ENCODE data around the gene JAZF1.

- TF ChIP-seq EZH2 (IDR thresholded peaks at IDR 0.05; ENCODE audit: borderline replicate concordance) (no peak), CTCF (IDR thresholded peaks at IDR 0.05; ENCODE audit: poor library complexity) (no peak), EZH2phosphoT487 (IDR thresholded peaks at IDR 0.05; ENCODE audit: low read depth, severe bottlenecking, unreplicated experiment) (no peak)
These were observed 340.3 kb downstream of the JAZF1 start for GRCh38 chr7:27840313-27840712.

Measured in hepatocyte (in vitro differentiated cells).